H1 (cell line): Measurements from ENCODE around the gene GRM4. TPM values are rescaled to one million over a fixed set of nuclear protein-coding genes. Genes with fewer than 3 reads are reported as not detected.
A peak's percentile ranks its signal among the peaks of the same experiment; 100 is the strongest.

Experiments
- CTCF ChIA-PET: fragments of 300-600 bp; sonication (Branson Sonifier 250); formaldehyde crosslinking; loops from one replicate; lab custom pipeline; 2021; ENCODE audit not compliant: partially characterized antibody; lab: Charles Lee
- POLR2A ChIA-PET: fragments of 300-600 bp; sonication (Branson Sonifier 250); formaldehyde crosslinking; loops from one replicate; lab custom pipeline; 2021; ENCODE audit warnings: inconsistent platforms; ENCODE audit not compliant: partially characterized antibody; lab: Charles Lee
- DNase-seq, 2 experiments: peaks; one replicate each; pipeline versions ENCODE4 v3.0.0 to v3.0.0-alpha.2; 2010 to 2022; ENCODE audit warnings: low spot score in 2 of 2, low read depth in 1 of 2, mixed read lengths in 1 of 2
- FAIRE-seq: peaks from 2 replicates; lab custom pipeline; 2011; peaks lifted over from hg19 to GRCh38; lab: Jason Lieb, UNC
- H2AFZ ChIP-seq: 2 replicates; pipeline ENCODE4 v1.8.1; 2012; ENCODE audit warnings: low read length, inconsistent platforms
- H2AK5ac ChIP-seq: 2 replicates; pipeline ENCODE4 v1.6.1; 2013; ENCODE audit warnings: low read depth, low read length
- H2BK120ac ChIP-seq: replicated peaks from 2 replicates; pipeline ENCODE3; 2013; ENCODE audit warnings: low read depth, low read length, inconsistent platforms
- H2BK12ac ChIP-seq: 2 replicates; pipeline ENCODE4 v1.6.1; 2013; ENCODE audit warnings: low read depth, low read length
- H2BK15ac ChIP-seq: 2 replicates; pipeline ENCODE4 v1.6.1; 2013; ENCODE audit warnings: low read length
- H2BK20ac ChIP-seq: 2 replicates; pipeline ENCODE4 v1.6.1; 2013; ENCODE audit warnings: low read length
- H2BK5ac ChIP-seq: 2 replicates; pipeline ENCODE4 v1.6.1; 2013; ENCODE audit warnings: low read depth, low read length
- H3K14ac ChIP-seq: 2 replicates; pipeline ENCODE4 v1.6.1; 2013; ENCODE audit warnings: inconsistent platforms; ENCODE audit not compliant: insufficient read length
- H3K18ac ChIP-seq: 2 replicates; pipeline ENCODE4 v1.6.1; 2013; ENCODE audit warnings: low read length; ENCODE audit errors: extremely low read depth
- H3K23ac ChIP-seq: 2 replicates; pipeline ENCODE4 v1.6.1; 2013; ENCODE audit warnings: inconsistent platforms; ENCODE audit not compliant: insufficient read length
- H3K23me2 ChIP-seq: 2 replicates; pipeline ENCODE4 v1.6.1; 2013; ENCODE audit warnings: low read depth, low read length
- H3K27ac ChIP-seq: 2 replicates; pipeline ENCODE4 v1.6.1; 2011; ENCODE audit warnings: low read depth, low read length, inconsistent platforms
- H3K27me3 ChIP-seq, 4 experiments: replicated peaks in 1 of 4; 1 replicate in 1 of 4; 2 replicates in 3 of 4; pipeline versions ENCODE4 v1.6.1 to v1.8.1; 2011 to 2013; ENCODE audit warnings: low read length in 3 of 4, mild to moderate bottlenecking in 3 of 4, inconsistent platforms in 2 of 4, mixed read lengths in 2 of 4, moderate library complexity in 1 of 4; ENCODE audit not compliant: control insufficient read depth in 3 of 4, insufficient read depth in 3 of 4; ENCODE audit errors: extremely low read depth in 1 of 4
- H3K36me3 ChIP-seq, 4 experiments: 2 replicates each; pipeline versions ENCODE4 v1.6.1 to v1.8.1; 2011 to 2013; ENCODE audit warnings: mild to moderate bottlenecking in 4 of 4, low read length in 3 of 4, moderate library complexity in 2 of 4, control low read depth in 1 of 4, inconsistent platforms in 1 of 4; ENCODE audit not compliant: insufficient read depth in 4 of 4, control insufficient read depth in 2 of 4
- H3K4ac ChIP-seq: replicated peaks from 2 replicates; pipeline ENCODE3; 2013; ENCODE audit warnings: low read length, low read depth, mixed read lengths, inconsistent platforms; ENCODE audit not compliant: insufficient read length
- H3K4me1 ChIP-seq, 4 experiments: replicated peaks in 1 of 4; 1 replicate in 1 of 4; 2 replicates in 3 of 4; pipeline versions ENCODE4 v1.6.1 to v1.8.1; 2011 to 2013; ENCODE audit warnings: low read length in 3 of 4, inconsistent platforms in 2 of 4, mixed read lengths in 1 of 4; ENCODE audit not compliant: insufficient read depth in 4 of 4, control insufficient read depth in 3 of 4
- H3K4me2 ChIP-seq, 2 experiments: 2 replicates each; pipeline versions ENCODE4 v1.6.1 to v1.8.1; 2011 to 2013; ENCODE audit warnings: low read depth in 2 of 2, low read length in 2 of 2, control low read depth in 1 of 2, inconsistent platforms in 1 of 2, mild to moderate bottlenecking in 1 of 2; ENCODE audit not compliant: insufficient read depth in 1 of 2
- H3K4me3 ChIP-seq, 4 experiments: fragments of 200-600, 300-600 bp in 1 of 4; sonication (generic), shearing (Covaris generic), sonication (Bioruptor Twin) in 1 of 4; 2 replicates each; pipeline versions ENCODE4 v1.5.1 to v1.8.1; 2011 to 2016; ENCODE audit warnings: low read length in 4 of 4, low read depth in 3 of 4, control low read depth in 2 of 4, inconsistent platforms in 2 of 4, mild to moderate bottlenecking in 2 of 4, mixed read lengths in 1 of 4, moderate library complexity in 1 of 4; ENCODE audit not compliant: insufficient read depth in 2 of 4; ENCODE audit errors: extremely low read depth in 1 of 4
- H3K56ac ChIP-seq: replicated peaks from 2 replicates; pipeline ENCODE3; 2013; ENCODE audit warnings: low read depth, mild to moderate bottlenecking, mixed read lengths, low read length, inconsistent platforms; ENCODE audit not compliant: insufficient read length
- H3K79me1 ChIP-seq: 2 replicates; pipeline ENCODE4 v1.6.1; 2013; ENCODE audit warnings: low read depth, low read length, control low read depth
- H3K79me2 ChIP-seq, 2 experiments: 2 replicates each; pipeline versions ENCODE4 v1.6.1 to v1.8.1; 2012 to 2013; ENCODE audit warnings: low read length in 2 of 2, mild to moderate bottlenecking in 2 of 2, inconsistent platforms in 1 of 2; ENCODE audit not compliant: insufficient read depth in 2 of 2, control insufficient read depth in 1 of 2
- H3K9ac ChIP-seq, 4 experiments: replicated peaks in 1 of 4; 1 replicate in 1 of 4; 2 replicates in 3 of 4; pipeline versions ENCODE4 v1.6.1 to v1.8.1; 2011 to 2013; ENCODE audit warnings: low read depth in 3 of 4, low read length in 3 of 4, control low read depth in 2 of 4, mild to moderate bottlenecking in 2 of 4, moderate library complexity in 2 of 4, inconsistent platforms in 1 of 4; ENCODE audit errors: extremely low read depth in 1 of 4
- H3K9me3 ChIP-seq, 2 experiments: 2 replicates each; pipeline versions ENCODE4 v1.6.1 to v1.8.1; 2012 to 2013; ENCODE audit warnings: mild to moderate bottlenecking in 2 of 2, moderate library complexity in 2 of 2, control low read depth in 1 of 2, inconsistent platforms in 1 of 2, low read depth in 1 of 2, low read length in 1 of 2, mixed read lengths in 1 of 2; ENCODE audit not compliant: insufficient read depth in 2 of 2
- H4K20me1 ChIP-seq, 2 experiments: replicated peaks in 1 of 2; 2 replicates each; pipeline versions ENCODE3 to v1.8.1; 2011 to 2013; ENCODE audit warnings: inconsistent platforms in 2 of 2, low read length in 2 of 2, mild to moderate bottlenecking in 1 of 2; ENCODE audit not compliant: insufficient read depth in 2 of 2, control insufficient read depth in 1 of 2
- H4K5ac ChIP-seq: 2 replicates; pipeline ENCODE4 v1.6.1; 2013; ENCODE audit warnings: low read length, low read depth, mixed read lengths, inconsistent platforms; ENCODE audit not compliant: insufficient read length
- H4K8ac ChIP-seq: 2 replicates; pipeline ENCODE4 v1.8.0; 2013; ENCODE audit warnings: mild to moderate bottlenecking, moderate library complexity, low read length, inconsistent platforms; ENCODE audit not compliant: insufficient read depth; ENCODE audit errors: extremely low read depth
- H4K91ac ChIP-seq: replicated peaks from 2 replicates; pipeline ENCODE3; 2013; ENCODE audit warnings: low read length, mixed read lengths, inconsistent platforms; ENCODE audit not compliant: insufficient read length
- RAD21 ChIP-seq, 2 experiments: IDR thresholded peaks in 1 of 2; conservative IDR thresholded peaks in 1 of 2; 2 replicates each; pipeline ENCODE4 v1.6.1; 2011; ENCODE audit warnings: low read depth in 2 of 2, low read length in 2 of 2, improper control_type of control experiment in 1 of 2, inconsistent platforms in 1 of 2, mild to moderate bottlenecking in 1 of 2, moderate library complexity in 1 of 2
- TBP ChIP-seq: IDR thresholded peaks from 2 replicates; pipeline ENCODE4 v1.6.1; 2011; ENCODE audit warnings: low read depth, low read length, improper control_type of control experiment
- WGBS, 2 experiments: shearing (Covaris generic) in 1 of 2; methylation state at CpG; one replicate each; pipeline versions ENCODE4 v1.1.6 to v1.1.7; 2013 to 2015; ENCODE audit warnings: low lambda C conversion rate in 2 of 2, mixed read lengths in 2 of 2, inconsistent platforms in 1 of 2, low coverage in 1 of 2, missing lambda C conversion rate in 1 of 2; ENCODE audit not compliant: insufficient replicate concordance in 2 of 2, insufficient coverage in 1 of 2, insufficient read length in 1 of 2; ENCODE audit errors: extremely low coverage in 1 of 2, missing lambda C conversion rate in 1 of 2; 5-methylcytosine and 5-hydroxymethylcytosine counted together
- polyA plus RNA-seq, 7 experiments: library from polyadenylated mRNA; depleted of rRNA in 3 of 7; stranded (reverse) in 5 of 7; unstranded in 2 of 7; fragments of >200 nt in 5 of 7; fragments of 200-250 nt in 2 of 7; gene quantifications; 1 replicate in 5 of 7; 2 replicates in 1 of 7; 4 replicates in 1 of 7; pipeline versions ENCODE4 v1.2.1 to v1.2.3, GENCODE V29; 2011 to 2013; ENCODE audit warnings: missing spikeins in 2 of 7, mixed read lengths in 2 of 7
- total RNA-seq: library from RNA; stranded (reverse); fragmentation: NEBNext Ultra II Directional; extraction: Animal tissue kit (Norgen Biotek cat#: 25700); gene quantifications from 2 replicates; pipeline ENCODE4 v1.2.1, GENCODE V29; 2021

Gene GRM4
- total and polyA plus RNA-seq, 2 of the 8 experiments (the other 6 are each of a cell fraction or from before 2014, with no cell fraction given), result 19.6 to 21.5 TPM

- FAIRE-seq, result no peak
- Histone ChIP-seq H2BK15ac (no peak overlapping the region), H2BK12ac (no peak overlapping the region), H3K56ac (no peak overlapping the region), H3K4me3 (no peak overlapping the region), H3K9ac (no peak overlapping the region), H4K91ac (no peak overlapping the region), H3K9me3 (no peaks in the 10 kb centered on the region), H2AK5ac (no peak overlapping the region), H3K36me3 (no peaks in the 10 kb centered on the region), H3K14ac (no peak overlapping the region), H3K4ac (no peak overlapping the region), H3K23ac (no peak overlapping the region), H3K27me3 (no peaks in the 10 kb centered on the region), H4K20me1 (peaks cover 4 to 14% of the 10 kb centered on the region in 2 experiments), H4K5ac (no peak overlapping the region), H2AFZ (no peak overlapping the region), H2BK5ac (no peak overlapping the region), H4K8ac (no peak overlapping the region), H3K4me2 (no peak overlapping the region), H3K27ac (no peak overlapping the region), H2BK120ac (no peak overlapping the region), H3K23me2 (no peaks in the 10 kb centered on the region), H3K79me1 (peaks cover 7% of the 10 kb centered on the region), H3K79me2 (no peaks in the 10 kb centered on the region), H3K4me1 (peaks cover 0 to 2% (median 0%) of the 10 kb centered on the region in 4 experiments; a peak in 1 of 7 replicates), H2BK20ac (no peak overlapping the region), H3K18ac (peak overlapping the region; percentile 48; the same call in 1 of the 2 replicates)
- CTCF ChIA-PET, result interaction anchor here (1.0 to 2.8 kb wide), 10 partner anchors 9 to 52 kb away, joined by 3 to 26 read pairs (median 4); partner anchors contain the start of gene GRM4
- no peak for DNase-seq
- 85% methylated on average over 5 of the region's 5 CpGs; no CpG with 5 or more reads in 1 of the 2 experiments for WGBS, 2 experiments
- TF ChIP-seq RAD21 (IDR thresholded peaks at IDR 0.05 in 1 of 2, conservative IDR thresholded peaks at IDR 0.05 in 1 of 2; ENCODE audit: low read depth in 2 of 2, low read length in 2 of 2) (peak; percentile 33 to 55), TBP (no peak)
- POLR2A ChIA-PET, result interaction anchor here (0.6 to 1.9 kb wide), 6 partner anchors 9 to 138 kb away, joined by 3 to 6 read pairs (median 3); partner anchors contain the start of gene GRM4
Observed at GRCh38 chr6:34112126-34112525, 33.8 kb downstream of the GRM4 start.
